NCI-H2196 (cell line): ENCODE measurements around the gene BBS9.
"Not testable (repeated sequence)": the region's sequence is repeated elsewhere in the genome, so short reads cannot be mapped to it uniquely, and the experiment has no call there.

Experiments
- DNase-seq: peaks from one replicate; lab custom pipeline; 2025; ENCODE audit not compliant: unreplicated experiment; lab: John Stamatoyannopoulos, UW

BBS9 gene

GRCh38 chr7:33425395-33425794 is 296.0 kb downstream of the BBS9 start:
- no peak for DNase-seq

GRCh38 chr7:33425929-33426678 is 296.7 kb downstream of the BBS9 start:
- DNase-seq, result no peak

- DNase-seq, result no peak
These were observed 299.1 kb downstream of the BBS9 start for GRCh38 chr7:33428415-33428814.

GRCh38 chr7:33431543-33431942 is 302.2 kb downstream of the BBS9 start:
- DNase-seq, result no peak

GRCh38 chr7:33432821-33433220 is 303.5 kb downstream of the BBS9 start:
- no peak for DNase-seq

GRCh38 chr7:33433357-33433756 is 304.0 kb downstream of the BBS9 start:
- DNase-seq, result no peak

- DNase-seq, result no peak
These were observed 315.1 kb downstream of the BBS9 start for GRCh38 chr7:33444511-33444910.

- DNase-seq, result peak; percentile 26
These were observed 317.2 kb downstream of the BBS9 start for GRCh38 chr7:33446551-33446950.

GRCh38 chr7:33448035-33448434 is 318.7 kb downstream of the BBS9 start:
- DNase-seq, result no peak

- no peak for DNase-seq
These were observed 320.5 kb downstream of the BBS9 start for GRCh38 chr7:33449847-33450246.

GRCh38 chr7:33452805-33453502 is 323.6 kb downstream of the BBS9 start:
- DNase-seq, result no peak

GRCh38 chr7:33457039-33457438 is 327.7 kb downstream of the BBS9 start:
- DNase-seq, result no peak

GRCh38 chr7:33458581-33458980 is 329.2 kb downstream of the BBS9 start:
- DNase-seq, result no peak

GRCh38 chr7:33459340-33459751 is 330.0 kb downstream of the BBS9 start:
- no peak for DNase-seq

- DNase-seq, result no peak
These were observed 333.8 kb downstream of the BBS9 start for GRCh38 chr7:33463131-33463530.

GRCh38 chr7:33466203-33466602 is 336.8 kb downstream of the BBS9 start:
- no peak for DNase-seq

GRCh38 chr7:33471636-33472242 is 342.4 kb downstream of the BBS9 start:
- no peak for DNase-seq

- DNase-seq, result no peak
These were observed 343.1 kb downstream of the BBS9 start for GRCh38 chr7:33472348-33473025.

- no peak for DNase-seq
These were observed 348.5 kb downstream of the BBS9 start for GRCh38 chr7:33477719-33478480.

GRCh38 chr7:33484476-33484875 is 355.1 kb downstream of the BBS9 start:
- not testable (repeated sequence) for DNase-seq
